Stimulated activated naive B cell treated with anti-CD40 and anti-IgM and Interleukin-4, amounts not matched to agents 10 μg/mL and 1 μg/mL and 100 μg/mL, for 72 hours (primary cell): ENCODE measurements around the gene KRT6C.

Experiments used
- ATAC-seq, 2 donors: fragments of 150-1000 bp; cut with Tn5 transposase; replicated peaks; 2 replicates each; pipeline ENCODE4 v1.10.0; 2021; ENCODE audit warnings: moderate library complexity in 1 of 2
- DNase-seq: peaks from one replicate; pipeline ENCODE4 v3.0.0; 2021
- H3K27ac Mint-ChIP-seq: one replicate; pipeline ENCODE4 v1.8.0; 2022; ENCODE audit warnings: mild to moderate bottlenecking, mixed read lengths
- H3K27me3 Mint-ChIP-seq, 2 donors: one replicate each; pipeline ENCODE4 v1.8.0; 2022; ENCODE audit warnings: mixed read lengths in 2 of 2
- H3K36me3 Mint-ChIP-seq, 2 donors: one replicate each; pipeline ENCODE4 v1.8.0; 2022; ENCODE audit warnings: mixed read lengths in 2 of 2, mild to moderate bottlenecking in 1 of 2
- H3K4me1 Mint-ChIP-seq, 2 donors: one replicate each; pipeline ENCODE4 v1.8.0; 2022; ENCODE audit warnings: mixed read lengths in 2 of 2, mild to moderate bottlenecking in 1 of 2
- H3K4me3 Mint-ChIP-seq, 2 donors: one replicate each; pipeline ENCODE4 v1.8.0; 2022; ENCODE audit warnings: mild to moderate bottlenecking in 2 of 2, mixed read lengths in 2 of 2, moderate library complexity in 1 of 2
- H3K9me3 Mint-ChIP-seq, 2 donors: one replicate each; pipeline ENCODE4 v1.8.0; 2022; ENCODE audit warnings: mixed read lengths in 2 of 2, mild to moderate bottlenecking in 1 of 2

Gene KRT6C

DNA sequence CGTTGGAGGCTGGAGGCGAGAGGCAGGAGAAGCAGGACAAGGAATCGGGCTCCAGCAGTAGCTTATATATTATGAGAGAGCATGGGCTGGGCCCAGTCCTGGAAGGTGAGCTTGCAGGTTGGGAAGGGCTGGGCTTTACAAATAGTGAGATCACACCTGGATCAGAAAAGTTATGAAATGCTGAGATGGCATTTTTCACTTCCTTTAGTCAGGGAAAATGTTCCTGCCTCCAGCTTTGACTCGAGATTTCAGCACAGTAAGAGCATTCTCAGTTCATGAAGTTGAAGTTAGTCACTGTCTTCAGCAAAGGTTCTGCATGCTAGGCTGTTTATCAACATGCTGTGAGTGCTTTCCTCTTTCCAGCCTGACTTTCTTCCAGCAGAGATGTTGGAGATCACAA, at the start of gene KRT6C:
Gene KRT6C (minus strand): TSS at position 38 of the 400 bp plus-strand sequence. CDS start 68 bp downstream, outside the sequence.
- no peak within 1 kb of the TSS for H3K27ac Mint-ChIP-seq
- DNase-seq (no peak), ATAC-seq (no peak)
- H3K4me3 Mint-ChIP-seq: no peak within 1 kb of the TSS
- no peaks in the 10 kb centered on the region for H3K36me3 Mint-ChIP-seq
- H3K4me1 Mint-ChIP-seq: no peaks in the 10 kb centered on the region
- peaks cover 3 to 6% of the 10 kb centered on the region in 2 donors for H3K9me3 Mint-ChIP-seq
- H3K27me3 Mint-ChIP-seq: peaks cover 5 to 7% of the 10 kb centered on the region in 2 donors

DNA sequence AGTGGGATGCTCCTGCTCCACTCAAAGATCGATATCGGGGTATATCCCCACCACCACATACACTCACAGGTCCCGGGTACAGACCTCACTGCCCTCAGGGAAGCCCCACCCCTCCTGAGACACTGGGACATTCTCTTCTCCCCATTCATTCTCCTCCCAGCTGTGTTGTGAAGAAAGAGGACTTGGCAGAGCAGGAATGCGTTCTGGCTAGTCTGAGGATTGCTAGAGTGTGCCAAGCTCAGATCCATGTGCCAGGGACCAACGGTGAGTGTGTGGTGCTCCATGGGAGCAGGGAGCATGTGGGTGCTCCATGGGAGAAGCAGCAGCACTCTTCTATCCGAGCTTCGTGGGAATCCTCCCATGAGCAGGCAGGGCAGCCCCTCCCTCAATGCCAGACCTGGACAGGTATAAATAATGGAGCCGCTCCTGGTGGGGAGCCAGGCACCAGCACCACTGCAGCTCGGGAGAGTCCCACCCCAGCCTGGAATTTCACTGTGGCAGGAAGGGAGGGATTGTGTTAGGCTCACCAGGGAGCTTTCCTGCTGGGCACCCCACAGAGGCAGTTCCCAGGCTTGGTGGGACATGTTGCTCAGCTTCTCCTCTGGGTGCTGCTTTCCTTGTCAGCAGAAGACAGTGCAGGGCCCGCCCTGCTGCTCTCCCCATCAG, 48.9 kb upstream of the KRT6C start:
- no peaks in the 10 kb centered on the region for H3K36me3 Mint-ChIP-seq
- no peaks in the 10 kb centered on the region for H3K4me1 Mint-ChIP-seq
- ATAC-seq: no peak
- no peak overlapping the region for H3K27ac Mint-ChIP-seq
- H3K4me3 Mint-ChIP-seq: no peak overlapping the region
- H3K9me3 Mint-ChIP-seq: no peaks in the 10 kb centered on the region
- no peak for DNase-seq
- peaks cover 3 to 5% of the 10 kb centered on the region in 2 donors for H3K27me3 Mint-ChIP-seq

GRCh38 chr12:52521568-52522266, 48.1 kb upstream of the KRT6C start:
- no peak for ATAC-seq
- Mint-ChIP-seq H3K36me3 (no peaks in the 10 kb centered on the region), H3K27me3 (peaks cover 3 to 5% of the 10 kb centered on the region in 2 donors), H3K4me3 (no peak overlapping the region), H3K9me3 (no peaks in the 10 kb centered on the region), H3K27ac (no peak overlapping the region), H3K4me1 (no peaks in the 10 kb centered on the region)
- no peak for DNase-seq

GRCh38 chr12:52521175-52521567, 47.6 kb upstream of the KRT6C start:
- no peak for ATAC-seq
- Mint-ChIP-seq H3K27me3 (peaks cover 3 to 5% of the 10 kb centered on the region in 2 donors), H3K27ac (no peak overlapping the region), H3K4me3 (no peak overlapping the region), H3K4me1 (no peaks in the 10 kb centered on the region), H3K9me3 (no peaks in the 10 kb centered on the region), H3K36me3 (no peaks in the 10 kb centered on the region)
- no peak for DNase-seq

- H3K36me3 Mint-ChIP-seq: no peaks in the 10 kb centered on the region
- no peak within 1 kb of the TSS for H3K4me3 Mint-ChIP-seq
- H3K27ac Mint-ChIP-seq: peak within 1 kb of the TSS; percentile 11
- no peaks in the 10 kb centered on the region for H3K4me1 Mint-ChIP-seq
- no peak for DNase-seq
- H3K9me3 Mint-ChIP-seq: no peaks in the 10 kb centered on the region
- no peak for ATAC-seq
- peaks cover 3 to 5% of the 10 kb centered on the region in 2 donors for H3K27me3 Mint-ChIP-seq
These were observed 46.4 kb upstream of the KRT6C start, which contains the start of gene KRT5 for GRCh38 chr12:52519826-52520662. KRT5 (minus strand) TSS chr12:52520394; CDS start chr12:52520296, 98 bp downstream.

- no peaks in the 10 kb centered on the region for H3K36me3 Mint-ChIP-seq
- no peaks in the 10 kb centered on the region for H3K9me3 Mint-ChIP-seq
- H3K27ac Mint-ChIP-seq: peak overlapping the region; percentile 11
- ATAC-seq: no peak
- peaks cover 4 to 5% of the 10 kb centered on the region in 2 donors for H3K27me3 Mint-ChIP-seq
- H3K4me1 Mint-ChIP-seq: no peaks in the 10 kb centered on the region
- H3K4me3 Mint-ChIP-seq: no peak overlapping the region
- no peak for DNase-seq
These were observed 45.7 kb upstream of the KRT6C start for GRCh38 chr12:52519387-52519703.

- H3K4me3 Mint-ChIP-seq: no peak overlapping the region
- no peaks in the 10 kb centered on the region for H3K9me3 Mint-ChIP-seq
- no peak for DNase-seq
- no peaks in the 10 kb centered on the region for H3K36me3 Mint-ChIP-seq
- no peak overlapping the region for H3K27ac Mint-ChIP-seq
- H3K27me3 Mint-ChIP-seq: peaks cover 4 to 5% of the 10 kb centered on the region in 2 donors
- no peaks in the 10 kb centered on the region for H3K4me1 Mint-ChIP-seq
- ATAC-seq: no peak
These were observed 45.2 kb upstream of the KRT6C start for GRCh38 chr12:52518574-52519386.

DNA sequence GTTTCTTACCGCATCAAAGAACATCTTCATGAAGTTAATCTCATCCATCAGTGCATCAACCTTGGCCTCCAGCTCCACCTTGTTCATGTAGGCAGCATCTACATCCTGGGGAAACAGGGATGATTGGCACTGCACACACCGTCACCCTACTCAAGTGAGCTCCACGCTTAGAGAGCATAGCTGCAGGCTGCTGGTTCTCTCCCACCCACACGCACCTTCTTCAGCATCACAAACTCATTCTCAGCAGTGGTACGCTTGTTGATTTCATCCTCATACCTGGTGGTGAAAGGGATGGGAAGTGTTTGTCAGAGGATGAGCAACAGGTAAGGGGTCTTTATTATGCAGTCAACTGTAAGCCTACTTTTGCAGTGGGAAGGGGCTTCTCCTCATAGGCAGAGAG, 44.3 kb upstream of the KRT6C start:
- Mint-ChIP-seq H3K27ac (no peak overlapping the region), H3K36me3 (no peaks in the 10 kb centered on the region)

DNA sequence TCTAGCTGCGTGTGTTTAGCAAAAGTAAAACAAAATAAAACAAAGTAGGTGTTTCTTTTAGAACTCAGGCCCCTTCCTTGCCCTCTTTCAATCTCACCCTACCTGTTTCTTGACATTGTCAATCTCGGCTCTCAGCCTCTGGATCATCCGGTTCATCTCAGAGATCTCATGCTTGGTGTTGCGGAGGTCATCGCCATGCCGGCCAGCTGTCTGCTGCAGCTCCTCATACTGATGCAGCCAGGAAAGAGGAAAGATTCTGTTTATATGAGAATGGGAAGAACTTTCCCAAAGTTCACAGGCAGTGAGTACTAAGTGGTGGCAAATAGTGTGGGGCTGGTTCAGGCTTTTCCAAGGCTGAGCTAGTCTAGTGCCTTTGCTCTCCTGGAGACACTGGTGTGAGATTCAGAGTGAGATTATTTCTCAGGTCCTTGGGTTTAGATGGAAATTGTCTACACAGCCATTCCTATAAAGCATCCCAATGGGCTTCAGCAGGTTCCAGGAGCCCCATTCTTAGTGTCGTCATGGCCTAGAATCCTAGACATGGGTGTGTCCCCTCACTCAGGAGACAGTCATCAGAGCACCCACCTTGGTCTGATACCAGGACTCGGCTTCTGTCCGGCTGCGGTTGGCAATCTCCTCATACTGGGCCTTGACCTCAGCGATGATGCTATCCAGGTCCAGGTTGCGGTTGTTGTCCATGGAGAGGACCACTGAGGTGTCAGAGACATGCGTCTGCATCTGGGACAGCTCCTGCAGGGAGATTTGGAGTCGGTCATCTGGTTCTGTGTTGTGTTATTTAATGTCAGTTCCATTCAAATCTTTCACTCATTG, 43.6 kb upstream of the KRT6C start:
- no peak overlapping the region for H3K27ac Mint-ChIP-seq
- peaks cover 0 to 4% of the 10 kb centered on the region in 2 donors for H3K27me3 Mint-ChIP-seq
- no peaks in the 10 kb centered on the region for H3K36me3 Mint-ChIP-seq
- ATAC-seq (no peak), DNase-seq (no peak)
- H3K4me3 Mint-ChIP-seq: no peak overlapping the region
- no peaks in the 10 kb centered on the region for H3K4me1 Mint-ChIP-seq
- H3K9me3 Mint-ChIP-seq: no peaks in the 10 kb centered on the region

More for the DNA sequence above, 44.3 kb upstream of the KRT6C start:
- no peaks in the 10 kb centered on the region for H3K9me3 Mint-ChIP-seq
- no peaks in the 10 kb centered on the region for H3K4me1 Mint-ChIP-seq
- ATAC-seq (no peak), DNase-seq (no peak)
- H3K27me3 Mint-ChIP-seq: peaks cover 4 to 5% of the 10 kb centered on the region in 2 donors
- no peak overlapping the region for H3K4me3 Mint-ChIP-seq

GRCh38 chr12:52515927-52516831, 42.6 kb upstream of the KRT6C start:
- H3K4me1 Mint-ChIP-seq: no peaks in the 10 kb centered on the region
- no peak for ATAC-seq
- no peak overlapping the region for H3K4me3 Mint-ChIP-seq

DNA sequence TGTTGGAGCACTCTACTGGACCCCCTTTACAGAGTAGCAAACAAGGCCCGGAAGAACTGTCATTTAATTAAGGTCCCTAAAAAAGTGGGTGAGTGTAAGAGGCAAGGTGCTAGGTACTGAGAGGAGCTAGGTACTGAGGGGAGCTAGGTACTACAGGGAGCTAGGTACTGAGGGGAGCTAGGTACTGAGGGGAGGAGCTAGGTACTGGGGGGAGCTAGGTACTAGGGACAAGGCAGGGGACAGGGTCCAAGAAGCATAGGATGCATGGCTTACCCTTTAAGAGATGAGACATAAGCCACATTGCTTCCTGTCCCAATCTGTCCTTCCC, 41.7 kb upstream of the KRT6C start:
- H3K36me3 Mint-ChIP-seq: no peaks in the 10 kb centered on the region
- DNase-seq: no peak
- peaks cover 4 to 5% of the 10 kb centered on the region in 2 donors for H3K9me3 Mint-ChIP-seq
- no peaks in the 10 kb centered on the region for H3K4me1 Mint-ChIP-seq
- peaks cover 0 to 4% of the 10 kb centered on the region in 2 donors for H3K27me3 Mint-ChIP-seq
- no peak overlapping the region for H3K4me3 Mint-ChIP-seq
- no peak overlapping the region for H3K27ac Mint-ChIP-seq
- no peak for ATAC-seq

More at GRCh38 chr12:52515927-52516831, 42.6 kb upstream of the KRT6C start:
- peaks cover 4% of the 10 kb centered on the region in 2 donors for H3K9me3 Mint-ChIP-seq
- H3K36me3 Mint-ChIP-seq: no peaks in the 10 kb centered on the region
- H3K27ac Mint-ChIP-seq: no peak overlapping the region
- H3K27me3 Mint-ChIP-seq: peaks cover 0 to 4% of the 10 kb centered on the region in 2 donors
- no peak for DNase-seq

GRCh38 chr12:52514471-52515318, 41.1 kb upstream of the KRT6C start:
- H3K27me3 Mint-ChIP-seq: peaks cover 5 to 7% of the 10 kb centered on the region in 2 donors
- DNase-seq: no peak
- H3K4me3 Mint-ChIP-seq: no peak overlapping the region
- H3K9me3 Mint-ChIP-seq: peaks cover 4 to 5% of the 10 kb centered on the region in 2 donors
- ATAC-seq: no peak
- no peaks in the 10 kb centered on the region for H3K4me1 Mint-ChIP-seq
- no peaks in the 10 kb centered on the region for H3K36me3 Mint-ChIP-seq
- H3K27ac Mint-ChIP-seq: no peak overlapping the region
